Skin epidermis (tissue), 12 donors: ENCODE measurements around the gene FASTK.

Experiments used
- H3K27ac ChIP-seq, 21 experiments: fragments of 200-600 bp; sonication (generic) in 11 of 21; one replicate each; pipeline ENCODE4 v1.5.0; 2020; ENCODE audit warnings: mild to moderate bottlenecking in 3 of 21, inconsistent platforms in 2 of 21, moderate library complexity in 2 of 21
- H3K4me3 ChIP-seq, 7 experiments: fragments of 200-600 bp; sonication (generic) in 2 of 7; one replicate each; pipeline ENCODE4 v1.5.0; 2020; ENCODE audit warnings: inconsistent platforms in 2 of 7, mild to moderate bottlenecking in 2 of 7, moderate library complexity in 1 of 7

FASTK gene

DNA sequence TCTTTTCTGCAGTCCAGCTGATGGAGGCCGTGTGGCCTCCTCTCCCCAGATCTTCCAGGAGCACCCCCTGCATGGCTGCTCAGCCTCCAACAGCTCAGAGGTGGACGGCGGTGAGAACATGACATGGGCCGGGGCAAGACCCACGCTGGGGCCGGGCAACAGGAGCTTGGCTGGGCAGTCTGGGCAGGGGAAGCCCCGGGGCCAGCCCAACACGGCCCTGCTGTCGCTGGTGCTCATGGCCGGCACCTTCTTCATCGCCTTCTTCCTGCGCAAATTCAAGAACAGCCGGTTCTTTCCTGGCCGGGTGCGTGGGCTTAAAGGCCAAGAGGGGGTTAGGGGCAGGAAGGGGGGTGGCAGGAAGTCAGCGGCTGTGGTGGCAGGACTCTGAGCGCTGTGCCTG lies 6.6 kb downstream of the FASTK start:
- Histone ChIP-seq H3K27ac (peak overlapping the region in 3 of 21 experiments; percentile 6 to 44 (median 27)), H3K4me3 (no peak overlapping the region)

GRCh38 chr7:151071032-151071866 lies 9.4 kb downstream of the FASTK start:
- Histone ChIP-seq H3K27ac (no peak overlapping the region), H3K4me3 (no peak overlapping the region)

GRCh38 chr7:151070574-151070960 lies 10.0 kb downstream of the FASTK start:
- H3K27ac ChIP-seq, result no peak overlapping the region
- H3K4me3 ChIP-seq, result no peak overlapping the region

GRCh38 chr7:151069841-151070573 lies 10.6 kb downstream of the FASTK start:
- H3K4me3 ChIP-seq, result no peak overlapping the region

DNA sequence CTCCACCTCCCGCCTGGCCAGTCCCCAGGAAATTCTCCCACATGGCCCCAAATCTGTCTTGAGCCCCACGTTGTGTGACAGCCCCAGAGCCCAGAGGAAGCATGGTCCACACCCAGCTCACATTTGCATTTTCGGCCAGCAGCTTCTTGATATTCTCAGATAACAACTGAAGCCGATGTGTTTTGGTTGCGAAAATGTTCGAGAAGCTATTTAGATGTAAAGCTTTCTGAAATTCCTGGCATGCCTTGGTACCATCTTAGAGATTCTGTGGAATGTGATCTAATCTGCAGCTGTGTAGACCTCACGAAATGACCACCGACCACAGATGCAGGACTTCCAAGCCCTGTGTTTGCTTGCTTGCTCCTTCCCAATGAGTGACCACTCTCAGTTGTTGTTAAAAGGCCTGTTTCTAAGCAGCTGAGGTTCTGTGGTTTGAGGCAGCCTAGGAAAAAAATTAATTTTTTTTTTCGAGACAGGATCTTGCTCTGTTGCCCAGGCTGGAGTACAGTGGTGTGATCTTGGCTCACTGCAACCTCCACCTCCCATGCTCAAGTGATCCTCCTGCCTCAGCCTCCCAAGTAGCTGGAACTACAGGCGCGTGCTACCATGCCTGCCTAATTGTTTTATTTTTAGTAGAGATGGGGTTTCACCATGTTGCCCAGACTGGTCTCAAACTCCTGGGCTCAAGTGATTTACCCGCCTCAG lies 12.4 kb downstream of the FASTK start:
- no peak overlapping the region for H3K4me3 ChIP-seq

More at GRCh38 chr7:151069841-151070573, 10.6 kb downstream of the FASTK start:
- no peak overlapping the region for H3K27ac ChIP-seq

DNA sequence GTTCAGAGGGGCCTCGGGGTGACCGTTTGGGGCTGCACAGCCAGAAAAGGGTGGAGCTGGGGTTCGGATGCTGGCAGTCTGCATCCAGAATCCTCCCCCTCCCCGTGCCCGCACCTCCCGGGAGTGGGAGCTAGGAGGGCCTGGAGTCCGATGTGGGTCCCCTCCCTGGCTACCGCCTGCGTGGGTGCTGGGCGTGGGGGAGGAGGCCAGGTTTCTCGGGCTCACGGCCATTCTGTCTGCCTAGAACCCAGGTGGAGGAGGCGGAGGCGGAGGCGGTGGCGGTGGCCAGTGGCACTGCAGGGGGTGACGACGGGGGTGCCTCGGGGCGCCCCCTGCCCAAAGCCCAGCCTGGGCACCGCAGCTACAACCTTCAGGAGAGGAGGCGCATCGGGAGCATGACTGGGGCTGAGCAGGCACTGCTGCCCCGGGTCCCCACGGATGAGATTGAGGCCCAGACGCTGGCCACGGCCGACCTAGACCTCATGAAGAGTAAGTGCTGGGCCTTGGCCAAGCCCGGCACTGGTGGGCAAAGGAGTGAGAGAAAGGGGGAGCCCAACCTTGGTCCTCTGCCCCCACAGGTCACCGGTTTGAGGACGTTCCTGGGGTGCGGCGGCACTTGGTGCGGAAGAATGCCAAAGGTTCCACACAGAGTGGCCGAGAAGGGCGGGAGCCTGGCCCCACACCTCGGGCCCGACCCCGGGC lies 14.2 kb downstream of the FASTK start:
- Histone ChIP-seq H3K27ac (no peak overlapping the region), H3K4me3 (no peak overlapping the region)

More for the DNA sequence above, 12.4 kb downstream of the FASTK start:
- H3K27ac ChIP-seq, result no peak overlapping the region

GRCh38 chr7:151065516-151065915 lies 15.1 kb downstream of the FASTK start:
- H3K4me3 ChIP-seq, result no peak overlapping the region
- H3K27ac ChIP-seq, result no peak overlapping the region

DNA sequence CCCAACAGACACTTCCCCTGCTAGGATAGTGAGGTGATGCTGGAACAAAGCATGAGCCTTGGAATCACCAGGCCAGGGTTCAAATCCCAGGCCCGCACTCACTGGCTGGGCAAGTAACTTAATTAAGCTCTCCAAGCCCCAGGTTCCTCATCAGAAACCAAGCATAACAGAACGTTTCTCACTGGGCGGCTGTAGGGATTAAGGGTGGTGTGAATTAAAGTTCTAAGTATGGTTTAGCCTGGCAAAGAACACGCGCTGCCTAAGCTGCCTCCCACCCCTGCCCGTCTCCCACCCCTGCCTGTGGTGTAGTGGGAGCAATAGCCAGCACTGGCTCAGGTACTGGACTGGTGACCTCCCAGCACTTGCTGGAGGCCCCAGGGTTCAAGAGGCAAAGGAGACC lies 15.6 kb downstream of the FASTK start:
- Histone ChIP-seq H3K27ac (no peak overlapping the region), H3K4me3 (no peak overlapping the region)

- peak overlapping the region in 1 of 21 experiments; percentile 71 for H3K27ac ChIP-seq
- H3K4me3 ChIP-seq, result no peak overlapping the region
These were observed 16.2 kb downstream of the FASTK start for GRCh38 chr7:151064454-151064853.

GRCh38 chr7:151063212-151063561 lies 17.4 kb downstream of the FASTK start:
- H3K27ac ChIP-seq, result peak overlapping the region in 15 of 21 experiments; percentile 1 to 71 (median 45)
- H3K4me3 ChIP-seq, result no peak overlapping the region

DNA sequence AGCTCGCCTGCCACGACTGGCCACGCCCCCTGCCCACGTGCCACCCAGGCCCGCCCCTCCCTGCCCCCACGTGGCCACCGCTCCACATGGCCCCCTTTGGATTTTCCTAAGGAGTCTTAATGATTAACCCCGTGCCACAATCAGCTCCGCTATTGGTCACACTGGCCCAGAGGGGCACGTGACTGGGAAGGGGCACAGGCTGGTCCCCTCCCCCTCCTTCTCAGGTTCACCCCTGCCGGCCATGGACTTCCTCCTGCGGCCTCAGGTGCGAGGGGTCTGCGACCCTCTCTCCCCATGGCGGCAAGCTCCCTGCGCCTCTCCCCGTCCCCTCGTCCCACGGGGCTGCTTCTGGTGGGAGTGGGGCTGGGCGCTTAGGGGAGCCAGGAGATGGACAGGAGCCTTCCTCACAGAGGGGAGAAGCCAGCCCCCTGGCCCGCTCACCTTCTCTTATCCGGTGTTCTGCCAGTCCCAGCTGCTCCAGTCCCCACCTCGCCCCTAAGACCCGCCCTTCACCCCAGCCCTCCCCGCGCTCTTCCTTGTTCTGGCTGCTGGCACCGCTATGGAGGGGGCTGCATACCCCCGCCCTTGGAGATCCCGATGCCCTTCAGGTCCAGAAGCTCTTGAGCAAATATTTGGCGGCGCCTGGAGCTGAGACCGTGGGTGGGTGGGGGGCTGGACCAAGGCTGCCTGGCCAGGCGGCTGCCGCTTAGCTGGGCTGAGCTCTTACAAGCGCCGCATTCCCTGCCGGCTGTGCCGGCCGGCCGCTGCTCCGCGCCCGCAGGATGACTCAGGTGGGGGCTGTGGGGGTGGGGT lies 18.0 kb downstream of the FASTK start:
- Histone ChIP-seq H3K4me3 (no peak overlapping the region), H3K27ac (peak overlapping the region in 17 of 21 experiments; percentile 1 to 71 (median 44))

DNA sequence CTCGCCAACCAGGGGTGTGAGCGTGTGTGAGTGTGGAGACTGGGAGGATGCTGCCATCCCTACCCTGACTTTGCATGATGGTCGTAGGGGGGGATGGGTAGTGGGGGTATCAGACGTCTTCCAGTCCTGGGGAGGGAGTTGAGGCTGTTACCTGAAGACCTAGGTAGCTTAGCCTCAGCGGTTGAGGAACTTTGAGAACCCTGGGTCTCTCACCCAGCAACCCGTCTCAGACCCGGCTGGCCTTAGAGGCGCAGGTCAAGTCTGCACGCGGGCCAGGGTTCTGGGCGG lies 18.6 kb downstream of the FASTK start:
- Histone ChIP-seq H3K27ac (peak overlapping the region in 5 of 21 experiments; percentile 6 to 91 (median 39)), H3K4me3 (no peak overlapping the region)

DNA sequence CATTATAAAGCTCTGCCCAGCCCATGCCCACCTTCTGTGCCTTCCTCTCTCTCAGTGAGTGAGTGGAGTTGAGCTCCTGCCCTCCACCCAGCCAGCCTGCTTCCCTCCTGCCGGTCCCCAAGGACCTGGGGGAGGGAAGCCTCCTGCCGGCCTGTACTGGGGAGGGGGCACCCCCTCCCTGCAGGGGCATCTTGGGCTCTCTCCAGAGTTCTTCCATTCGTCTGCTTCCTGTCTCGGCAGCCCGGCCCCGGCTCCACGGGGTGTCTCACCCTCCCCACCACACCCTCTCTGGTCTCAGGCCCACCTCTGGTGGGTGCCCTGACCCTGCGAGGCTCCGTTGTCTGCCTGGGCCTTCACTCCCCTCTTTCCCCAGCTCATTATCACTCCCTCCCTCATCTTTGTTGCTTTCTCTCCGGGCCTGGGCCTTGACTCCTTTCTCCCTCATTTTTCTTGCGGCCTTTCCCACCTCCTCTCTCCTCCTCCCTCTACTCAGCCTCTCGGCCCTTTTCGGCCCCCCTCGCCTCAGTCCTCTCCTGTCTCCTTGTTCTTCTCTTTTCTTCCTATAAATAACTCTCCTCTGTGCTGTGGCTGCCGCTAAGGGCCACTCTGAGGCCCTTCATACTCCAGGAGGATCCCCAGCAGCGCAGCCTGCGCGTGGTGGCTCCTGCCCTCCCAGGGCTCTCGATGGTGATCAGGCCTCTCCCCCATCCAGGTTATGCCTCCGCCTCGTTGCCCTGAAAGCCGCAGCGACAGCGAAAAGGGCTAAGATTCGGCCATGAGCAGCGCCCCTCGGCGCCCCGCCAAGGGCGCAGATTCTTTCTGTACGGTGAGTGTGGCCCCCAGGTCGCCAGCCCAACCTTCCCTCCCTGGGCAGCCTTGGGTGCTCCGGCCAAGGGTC lies 19.1 kb downstream of the FASTK start:
- H3K27ac ChIP-seq, result peak overlapping the region in 13 of 21 experiments; percentile 6 to 98 (median 91)
- no peak overlapping the region for H3K4me3 ChIP-seq

- Histone ChIP-seq H3K27ac (peak overlapping the region in 20 of 21 experiments; percentile 83 to 98 (median 92)), H3K4me3 (peak overlapping the region; percentile 61 to 95 (median 76))
These were observed 20.0 kb downstream of the FASTK start for GRCh38 chr7:151060416-151061212.

DNA sequence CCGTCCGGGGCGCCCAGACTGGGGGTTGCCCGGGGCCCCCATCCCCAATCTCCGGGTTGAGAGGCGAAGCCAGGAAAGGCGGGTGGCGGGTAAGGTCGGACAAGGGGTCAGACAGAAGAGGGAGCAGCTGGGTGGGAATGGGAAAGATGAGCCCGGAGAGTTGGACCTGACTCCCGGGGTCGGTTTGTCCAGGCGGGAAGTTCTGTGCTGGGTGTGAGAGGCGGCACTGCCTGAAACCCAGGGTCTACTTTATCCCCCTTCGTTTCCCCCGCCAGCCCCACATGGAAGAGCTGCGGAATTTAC lies 20.5 kb downstream of the FASTK start:
- Histone ChIP-seq H3K27ac (peak overlapping the region; percentile 79 to 98 (median 92)), H3K4me3 (peak overlapping the region; percentile 61 to 95 (median 76))

DNA sequence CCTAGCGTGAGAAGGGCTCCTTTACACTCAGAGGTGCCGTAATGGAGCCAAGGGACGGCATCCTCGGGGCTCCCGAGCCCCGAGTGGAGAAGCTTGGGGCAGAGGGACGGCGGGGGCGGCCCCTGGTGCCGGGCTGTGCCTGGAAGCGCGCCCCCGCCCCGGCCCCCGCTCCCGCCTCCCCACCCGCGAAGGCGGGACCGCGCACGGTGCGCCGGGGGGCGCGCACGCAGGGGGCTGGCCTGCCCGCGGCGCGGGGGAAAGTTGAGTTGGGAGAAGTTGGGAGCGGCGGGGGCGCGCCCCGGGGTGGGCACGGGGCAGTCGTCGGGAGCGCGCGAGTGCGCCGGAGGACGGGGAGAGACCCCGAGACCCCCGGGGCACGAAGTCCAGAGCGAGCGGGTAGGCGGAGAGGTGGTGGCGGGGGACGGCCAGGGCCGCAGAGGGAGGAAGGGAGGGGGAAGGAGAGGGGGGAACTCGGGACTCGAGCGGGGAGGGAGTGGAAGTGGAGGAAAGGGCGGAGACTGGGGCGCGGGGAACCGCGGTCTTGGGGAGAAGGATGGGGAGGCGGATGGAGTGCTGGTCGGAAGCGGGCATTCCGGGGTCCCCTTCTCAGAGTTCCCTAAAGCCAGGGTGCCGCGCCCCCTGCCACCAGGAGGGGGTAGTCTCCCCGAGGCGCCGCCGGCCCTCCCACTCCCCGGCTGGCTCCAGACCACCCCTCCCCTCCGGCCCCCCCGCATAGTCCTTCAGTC lies 21.1 kb downstream of the FASTK start, which contains the start of gene SLC4A2:
Gene SLC4A2 (plus strand): TSS at position 223 of the 746 bp plus-strand sequence. CDS start 2,399 bp downstream, outside the sequence.
- peak within 1 kb of the TSS; percentile 61 to 95 (median 76) for H3K4me3 ChIP-seq
- H3K27ac ChIP-seq, result peak within 1 kb of the TSS; percentile 79 to 98 (median 92)
